ENCODE measurements around the gene CASP8AP2.

DNA sequence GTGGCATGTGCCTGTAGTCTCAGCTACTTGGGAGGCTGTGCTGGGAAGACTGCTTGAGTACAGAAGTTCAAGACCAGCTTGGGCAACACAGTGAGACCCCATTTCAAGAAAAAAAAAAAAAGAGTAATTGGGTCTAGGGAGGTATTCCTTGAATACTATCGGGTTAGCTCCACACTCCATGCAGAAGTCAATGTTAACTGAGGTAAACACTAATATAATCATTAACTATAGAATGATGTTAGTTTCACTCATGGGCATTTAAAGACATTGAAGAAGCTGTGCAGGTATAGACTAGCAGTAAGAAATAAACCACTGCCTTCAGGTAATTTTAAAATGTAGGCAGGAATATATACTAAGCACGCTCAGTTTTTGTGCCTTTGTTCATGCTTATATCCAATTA lies 42.7 kb upstream of the CASP8AP2 start:
- TF ChIP-seq GATA3 (IDR thresholded peaks at IDR 0.05; ENCODE audit: low read depth, low read length) (no peak), GATA2 (IDR thresholded peaks at IDR 0.05; ENCODE audit: low read depth, low read length) (no peak)
